ENCODE data around the gene SBNO2.

Gene SBNO2

DNA sequence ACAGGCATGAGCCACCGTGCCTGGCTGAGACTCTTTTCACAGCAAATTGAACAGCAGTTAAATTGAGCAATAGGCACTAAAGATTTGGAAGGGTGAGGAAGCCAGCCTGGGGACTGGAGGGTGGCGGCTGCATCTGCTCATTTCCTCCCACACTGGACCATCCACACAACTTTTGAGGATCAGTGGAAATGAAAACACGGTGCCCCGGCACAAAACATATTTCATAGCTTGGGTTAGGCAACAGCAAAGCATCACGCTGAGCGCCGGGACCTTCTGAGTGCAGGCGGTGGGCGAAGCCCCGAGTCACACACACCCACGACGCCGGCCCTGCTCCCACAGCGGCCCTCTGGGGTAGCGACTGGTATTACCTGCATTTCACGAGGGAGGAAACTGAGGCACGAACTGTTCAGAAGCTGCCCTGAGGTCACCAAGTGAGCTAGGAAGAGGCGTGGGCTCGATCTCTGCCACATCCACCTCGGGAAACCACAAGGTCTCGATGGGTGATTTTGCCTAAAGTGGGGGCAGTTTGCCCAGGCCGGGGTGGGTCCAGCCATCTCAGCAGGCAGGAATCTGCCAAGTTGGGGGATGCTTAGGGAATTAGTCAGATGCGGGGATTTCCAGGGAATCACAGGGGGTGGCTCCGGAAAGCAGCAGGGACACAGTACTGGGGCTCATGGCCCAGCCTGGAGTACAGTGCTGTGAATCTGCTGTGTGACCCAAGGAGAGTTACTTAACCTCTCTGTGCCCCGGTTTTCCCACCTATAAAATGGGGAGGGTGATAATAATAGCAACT, 3.5 kb upstream of the SBNO2 start:
- Histone ChIP-seq H3K27ac (ENCODE audit: low read length) (no peak overlapping the region), H3K4me2 (ENCODE audit: low read depth, low read length) (no peak overlapping the region), H3K9me2 (replicated peaks; ENCODE audit: insufficient read depth, low read length) (no peaks in the 10 kb centered on the region), H2AFZ (ENCODE audit: low read length) (no peak overlapping the region), H3K4me3 (ENCODE audit: low read length) (no peak overlapping the region), H3K4me1 (ENCODE audit: low read length) (peaks cover 9% of the 10 kb centered on the region), H3K36me3 (replicated peaks; ENCODE audit: insufficient read depth, low read length) (no peaks in the 10 kb centered on the region), H3K27me3 (replicated peaks; ENCODE audit: insufficient read depth, low read length) (no peaks in the 10 kb centered on the region), H3K79me2 (ENCODE audit: low read length) (peaks cover 13% of the 10 kb centered on the region), H3K9me3 (replicated peaks; ENCODE audit: insufficient read depth, low read length) (no peaks in the 10 kb centered on the region), H4K20me1 (ENCODE audit: insufficient read depth, low read length) (no peaks in the 10 kb centered on the region), H3F3A (ENCODE audit: insufficient read depth, low read length) (0 out of 2 replicates have a peak, but pooled peaks cover 3% of the 10 kb centered on the region), H3K9ac (ENCODE audit: low read length) (no peak overlapping the region)
- peak; percentile 2 for DNase-seq
- TF ChIP-seq, protein P1, sequence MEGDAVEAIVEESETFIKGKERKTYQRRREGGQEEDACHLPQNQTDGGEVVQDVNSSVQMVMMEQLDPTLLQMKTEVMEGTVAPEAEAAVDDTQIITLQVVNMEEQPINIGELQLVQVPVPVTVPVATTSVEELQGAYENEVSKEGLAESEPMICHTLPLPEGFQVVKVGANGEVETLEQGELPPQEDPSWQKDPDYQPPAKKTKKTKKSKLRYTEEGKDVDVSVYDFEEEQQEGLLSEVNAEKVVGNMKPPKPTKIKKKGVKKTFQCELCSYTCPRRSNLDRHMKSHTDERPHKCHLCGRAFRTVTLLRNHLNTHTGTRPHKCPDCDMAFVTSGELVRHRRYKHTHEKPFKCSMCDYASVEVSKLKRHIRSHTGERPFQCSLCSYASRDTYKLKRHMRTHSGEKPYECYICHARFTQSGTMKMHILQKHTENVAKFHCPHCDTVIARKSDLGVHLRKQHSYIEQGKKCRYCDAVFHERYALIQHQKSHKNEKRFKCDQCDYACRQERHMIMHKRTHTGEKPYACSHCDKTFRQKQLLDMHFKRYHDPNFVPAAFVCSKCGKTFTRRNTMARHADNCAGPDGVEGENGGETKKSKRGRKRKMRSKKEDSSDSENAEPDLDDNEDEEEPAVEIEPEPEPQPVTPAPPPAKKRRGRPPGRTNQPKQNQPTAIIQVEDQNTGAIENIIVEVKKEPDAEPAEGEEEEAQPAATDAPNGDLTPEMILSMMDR (IDR thresholded peaks at IDR 0.05; ENCODE audit: low read length), result no peak
- TF ChIP-seq EZH2 (optimal IDR thresholded peaks at IDR 0.05; ENCODE audit: low read depth, low read length), result no peak
- TF ChIP-seq EZH2phosphoT487 (IDR thresholded peaks at IDR 0.05; ENCODE audit: low read length), result no peak

DNA sequence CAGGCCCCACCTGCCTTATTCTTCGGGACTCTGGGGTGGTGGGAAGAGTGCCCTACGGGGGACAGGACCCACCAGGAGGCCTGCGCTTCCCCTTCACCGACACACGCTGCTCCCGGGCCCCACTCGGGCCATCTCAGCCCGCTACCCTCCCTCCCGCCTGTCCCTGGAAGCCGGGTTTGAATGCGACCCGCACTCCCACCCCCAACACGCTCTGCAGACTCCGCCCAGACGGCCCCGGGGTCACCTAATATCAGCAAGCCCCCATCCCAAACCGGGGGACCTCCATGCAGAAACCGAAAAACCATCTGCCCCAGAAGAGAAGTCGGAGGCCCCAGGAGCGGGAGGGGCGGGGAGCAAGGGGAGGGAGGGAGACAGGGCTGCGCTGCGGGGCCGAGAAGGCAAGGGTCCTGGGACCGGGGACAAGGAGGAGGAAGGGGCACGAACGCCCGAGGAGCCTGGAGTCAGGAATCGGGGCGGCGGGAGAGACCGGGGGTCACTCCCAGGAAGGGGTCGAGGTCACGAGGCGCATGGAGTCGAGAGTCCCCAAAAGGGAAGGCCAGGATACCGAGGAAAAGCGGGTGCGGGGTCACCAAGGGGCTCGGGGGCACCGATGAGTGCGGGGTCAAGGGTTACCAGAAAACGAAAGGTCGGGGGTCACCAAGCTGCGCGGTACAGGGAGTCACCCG, 766 bp downstream of the SBNO2 start:
- H3K36me3 ChIP-seq (replicated peaks; ENCODE audit: insufficient read depth, low read length), result no peaks in the 10 kb centered on the region
- no peak overlapping the region for H3K27ac ChIP-seq (ENCODE audit: low read length)
- H3K9me2 ChIP-seq (replicated peaks; ENCODE audit: insufficient read depth, low read length), result no peaks in the 10 kb centered on the region
- H3K79me2 ChIP-seq (ENCODE audit: low read length), result peaks cover 55% of the 10 kb centered on the region
- no peaks in the 10 kb centered on the region for H4K20me1 ChIP-seq (ENCODE audit: insufficient read depth, low read length)
- peak overlapping the region; percentile 97 for H3K4me2 ChIP-seq (ENCODE audit: low read depth, low read length)
- no peaks in the 10 kb centered on the region for H3K4me1 ChIP-seq (ENCODE audit: low read length)
- H3F3A ChIP-seq (ENCODE audit: insufficient read depth, low read length), result no peaks in the 10 kb centered on the region
- H3K27me3 ChIP-seq (replicated peaks; ENCODE audit: insufficient read depth, low read length), result no peaks in the 10 kb centered on the region
- DNase-seq, result peak; percentile 22
- TF ChIP-seq EZH2 (optimal IDR thresholded peaks at IDR 0.05; ENCODE audit: low read depth, low read length) (no peak), EZH2phosphoT487 (IDR thresholded peaks at IDR 0.05; ENCODE audit: low read length) (no peak)
- TF ChIP-seq, protein P1 (IDR thresholded peaks at IDR 0.05; ENCODE audit: low read length), result no peak
- H3K4me3 ChIP-seq (ENCODE audit: low read length), result peak overlapping the region; percentile 98
- H2AFZ ChIP-seq (ENCODE audit: low read length), result peak overlapping the region; percentile 59
- H3K9ac ChIP-seq (ENCODE audit: low read length), result peak overlapping the region; percentile 91
- no peaks in the 10 kb centered on the region for H3K9me3 ChIP-seq (replicated peaks; ENCODE audit: insufficient read depth, low read length)

DNA sequence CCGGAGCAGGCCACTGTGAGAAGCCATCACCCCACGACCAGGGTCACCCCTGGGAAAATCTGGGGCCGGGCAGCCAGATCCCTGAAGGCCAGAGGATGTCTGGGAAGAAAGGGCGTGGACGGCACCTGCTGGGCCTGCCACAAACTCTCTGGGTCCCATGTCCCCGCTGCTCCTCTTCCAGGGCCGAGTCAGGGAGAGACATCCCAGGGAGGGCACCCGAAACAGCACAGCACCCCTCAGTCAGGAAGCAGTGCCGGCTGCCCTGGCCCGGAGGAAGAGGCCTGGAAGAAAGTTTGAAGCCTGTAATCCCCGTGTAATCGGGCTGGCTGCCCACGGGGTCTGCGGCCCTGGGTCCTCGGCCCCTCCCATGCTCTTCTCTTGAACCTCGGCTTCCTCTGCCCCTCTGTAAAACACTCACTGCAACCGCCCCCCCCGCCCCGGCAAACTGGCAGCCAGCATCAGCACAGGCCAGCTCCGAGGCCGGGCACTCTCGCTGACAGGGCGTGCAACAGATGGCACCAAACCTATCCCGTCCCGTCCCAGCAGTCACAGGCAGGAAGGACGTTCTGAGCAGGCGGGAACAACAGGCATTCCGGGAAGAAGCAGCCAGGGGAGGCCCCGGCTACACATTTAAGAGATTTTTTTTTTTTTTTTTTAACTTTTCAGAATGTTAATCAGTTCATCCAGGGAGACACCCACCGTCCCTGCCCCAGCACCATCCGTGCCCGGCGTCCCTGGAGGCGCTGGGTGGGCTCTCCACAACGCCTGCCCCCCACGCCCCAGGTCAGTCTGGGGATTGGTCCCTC, 1.5 kb downstream of the SBNO2 start:
- Histone ChIP-seq H4K20me1 (ENCODE audit: insufficient read depth, low read length) (no peaks in the 10 kb centered on the region), H3K79me2 (ENCODE audit: low read length) (peaks cover 62% of the 10 kb centered on the region), H3K4me1 (ENCODE audit: low read length) (no peaks in the 10 kb centered on the region), H3K9me3 (replicated peaks; ENCODE audit: insufficient read depth, low read length) (no peaks in the 10 kb centered on the region), H3F3A (ENCODE audit: insufficient read depth, low read length) (no peaks in the 10 kb centered on the region), H3K9ac (ENCODE audit: low read length) (peak overlapping the region; percentile 91; the same call in 1 of the 2 replicates), H2AFZ (ENCODE audit: low read length) (no peak overlapping the region), H3K4me3 (ENCODE audit: low read length) (peak overlapping the region; percentile 98), H3K27me3 (replicated peaks; ENCODE audit: insufficient read depth, low read length) (no peaks in the 10 kb centered on the region), H3K27ac (ENCODE audit: low read length) (no peak overlapping the region), H3K36me3 (replicated peaks; ENCODE audit: insufficient read depth, low read length) (no peaks in the 10 kb centered on the region), H3K4me2 (ENCODE audit: low read depth, low read length) (peak overlapping the region; percentile 97), H3K9me2 (replicated peaks; ENCODE audit: insufficient read depth, low read length) (no peaks in the 10 kb centered on the region)
- DNase-seq, result peak; percentile 4
- TF ChIP-seq, protein P1 (IDR thresholded peaks at IDR 0.05; ENCODE audit: low read length), result no peak
- TF ChIP-seq EZH2phosphoT487 (IDR thresholded peaks at IDR 0.05; ENCODE audit: low read length) (no peak), EZH2 (optimal IDR thresholded peaks at IDR 0.05; ENCODE audit: low read depth, low read length) (no peak)
